Retinal pigment epithelial cell (primary cell): ENCODE results near the gene ADGRL3.

ENCODE experiments used
- DNase-seq: peaks from one replicate; pipeline ENCODE4 v3.0.0-alpha.2; 2010; ENCODE audit warnings: low read depth
- H3K4me3 ChIP-seq: 2 replicates; pipeline ENCODE4 v1.5.1; 2011; ENCODE audit warnings: mild to moderate bottlenecking, low read length, control low read depth, moderate library complexity
- CTCF ChIP-seq: conservative IDR thresholded peaks from 2 replicates; pipeline ENCODE4 v1.5.1; 2011; ENCODE audit warnings: low read depth, low read length, control low read depth, inconsistent platforms

Gene ADGRL3

GRCh38 chr4:61527888-61528287 is 327.8 kb downstream of the ADGRL3 start:
- no peak for DNase-seq
- TF ChIP-seq CTCF = no peak
- no peak overlapping the region for H3K4me3 ChIP-seq

GRCh38 chr4:61528595-61528994 is 328.5 kb downstream of the ADGRL3 start:
- no peak for TF ChIP-seq CTCF
- no peak overlapping the region for H3K4me3 ChIP-seq
- DNase-seq = no peak

GRCh38 chr4:61531188-61531587 is 331.1 kb downstream of the ADGRL3 start:
- DNase-seq = peak; percentile 79
- TF ChIP-seq CTCF = no peak
- H3K4me3 ChIP-seq = no peak overlapping the region

GRCh38 chr4:61532336-61533000 is 332.3 kb downstream of the ADGRL3 start:
- no peak overlapping the region for H3K4me3 ChIP-seq
- no peak for TF ChIP-seq CTCF
- peak; percentile 74 for DNase-seq

- DNase-seq = no peak
- no peak overlapping the region for H3K4me3 ChIP-seq
- TF ChIP-seq CTCF = no peak
These were observed 333.0 kb downstream of the ADGRL3 start for GRCh38 chr4:61533140-61533539.

GRCh38 chr4:61540944-61541343 is 340.8 kb downstream of the ADGRL3 start:
- H3K4me3 ChIP-seq = no peak overlapping the region
- no peak for TF ChIP-seq CTCF
- no peak for DNase-seq

GRCh38 chr4:61541459-61541858 is 341.3 kb downstream of the ADGRL3 start:
- H3K4me3 ChIP-seq = no peak overlapping the region
- DNase-seq = no peak
- peak; percentile 29 for TF ChIP-seq CTCF
